Neural progenitor cell (in vitro differentiated cells): ENCODE results near the gene LDB3. TPM values are rescaled to one million over a fixed set of nuclear protein-coding genes. Genes with fewer than 3 reads are reported as not detected.
A peak's percentile ranks its signal among the peaks of the same experiment; 100 is the strongest.

Source experiments
- DNase-seq: peaks from one replicate; pipeline ENCODE4 v3.0.0-alpha.2; 2016; ENCODE audit warnings: low spot score
- H2AFZ ChIP-seq: fragments of 200-600 bp; sonication (generic); replicated peaks from 2 replicates; pipeline ENCODE4 v1.6.1; 2016; ENCODE audit warnings: antibody characterized with exemption
- H3F3A ChIP-seq: fragments of 200-600 bp; sonication (generic); 2 replicates; pipeline ENCODE4 v1.6.1; 2016; ENCODE audit warnings: antibody characterized with exemption, low read depth
- H3K27ac ChIP-seq: fragments of 200-600 bp; sonication (generic); 2 replicates; pipeline ENCODE4 v1.5.1; 2016; ENCODE audit warnings: mild to moderate bottlenecking
- H3K27me3 ChIP-seq: fragments of 200-600 bp; sonication (generic); 2 replicates; pipeline ENCODE4 v1.6.1; 2016; ENCODE audit warnings: mild to moderate bottlenecking, moderate library complexity
- H3K36me3 ChIP-seq: fragments of 200-600 bp; sonication (generic); 2 replicates; pipeline ENCODE4 v1.5.1; 2016
- H3K4me1 ChIP-seq: fragments of 200-600 bp; sonication (generic); 2 replicates; pipeline ENCODE4 v1.6.1; 2016; ENCODE audit warnings: mixed run types
- H3K4me2 ChIP-seq: fragments of 200-600 bp; sonication (generic); 2 replicates; pipeline ENCODE4 v1.6.1; 2016
- H3K4me3 ChIP-seq: fragments of 200-600 bp; sonication (generic); 2 replicates; pipeline ENCODE4 v1.5.1; 2016
- H3K79me2 ChIP-seq: fragments of 200-600 bp; sonication (generic); 2 replicates; pipeline ENCODE4 v1.6.1; 2016; ENCODE audit warnings: low read depth
- H3K9ac ChIP-seq: fragments of 200-600 bp; sonication (generic); 2 replicates; pipeline ENCODE4 v1.6.1; 2016
- H3K9me3 ChIP-seq: fragments of 200-600 bp; sonication (generic); 2 replicates; pipeline ENCODE4 v1.5.1; 2016; ENCODE audit warnings: low read depth
- H4K20me1 ChIP-seq: fragments of 200-600 bp; sonication (generic); 2 replicates; pipeline ENCODE4 v1.6.1; 2016; ENCODE audit warnings: low read depth
- H3K27ac Mint-ChIP-seq: 3 replicates; pipeline ENCODE4 v1.8.0; 2021; ENCODE audit warnings: mixed read lengths
- H3K27me3 Mint-ChIP-seq: 2 replicates; pipeline ENCODE4 v1.8.0; 2022; ENCODE audit warnings: low read depth, mild to moderate bottlenecking, inconsistent platforms, moderate library complexity, mixed read lengths; ENCODE audit not compliant: insufficient read depth
- H3K36me3 Mint-ChIP-seq: 3 replicates; pipeline ENCODE4 v1.8.0; 2021; ENCODE audit warnings: mixed read lengths
- H3K4me1 Mint-ChIP-seq: 3 replicates; pipeline ENCODE4 v1.8.0; 2021; ENCODE audit warnings: mixed read lengths
- H3K4me3 Mint-ChIP-seq: 3 replicates; pipeline ENCODE4 v1.8.0; 2021; ENCODE audit warnings: mild to moderate bottlenecking, moderate library complexity, mixed read lengths
- H3K9me3 Mint-ChIP-seq: 3 replicates; pipeline ENCODE4 v1.8.0; 2020; ENCODE audit warnings: mixed read lengths
- EZH2 ChIP-seq: fragments of 200-600 bp; sonication (generic); IDR thresholded peaks from 2 replicates; pipeline ENCODE4 v1.6.1; 2017; ENCODE audit warnings: antibody characterized with exemption, mild to moderate bottlenecking, moderate library complexity
- EZH2phosphoT487 ChIP-seq: fragments of 200-600 bp; sonication (generic); IDR thresholded peaks from 2 replicates; pipeline ENCODE4 v1.6.1; 2017; ENCODE audit warnings: antibody characterized with exemption
- total RNA-seq: library from RNA; depleted of rRNA; stranded (reverse); fragments of >200 nt; gene quantifications from 2 replicates; pipeline ENCODE4 v1.2.3, GENCODE V29; 2015; ENCODE audit warnings: low replicate concordance
- TF ChIP-seq, protein P1 (sequence below): fragments of 200-600 bp; sonication (generic); IDR thresholded peaks from 2 replicates; pipeline ENCODE4 v1.5.1; 2017; ENCODE audit warnings: antibody characterized with exemption, mild to moderate bottlenecking

The LDB3 gene
- total RNA-seq, 1 donor from 2014 or later: not detected

DNA sequence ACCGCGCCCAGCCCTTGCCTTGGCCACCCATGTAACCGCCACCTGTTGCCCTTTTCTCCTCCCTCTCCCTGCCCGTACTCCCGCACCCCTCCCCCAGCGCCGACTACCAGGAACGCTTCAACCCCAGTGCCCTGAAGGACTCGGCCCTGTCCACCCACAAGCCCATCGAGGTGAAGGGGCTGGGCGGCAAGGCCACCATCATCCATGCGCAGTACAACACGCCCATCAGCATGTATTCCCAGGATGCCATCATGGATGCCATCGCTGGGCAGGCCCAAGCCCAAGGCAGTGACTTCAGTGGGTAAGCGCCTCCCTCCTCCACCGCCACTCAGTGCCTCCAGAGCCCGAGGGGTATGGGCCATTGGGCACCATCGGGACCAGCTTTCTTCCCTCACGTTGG is 18.7 kb downstream of the LDB3 start:
- Histone ChIP-seq H3K4me3 (no peak overlapping the region), H3K4me2 (no peak overlapping the region), H3K9me3 (no peaks in the 10 kb centered on the region), H3K9ac (no peak overlapping the region), H2AFZ (no peak overlapping the region), H3K27me3 (no peaks in the 10 kb centered on the region), H4K20me1 (no peaks in the 10 kb centered on the region), H3K79me2 (no peaks in the 10 kb centered on the region), H3F3A (no peaks in the 10 kb centered on the region), H3K36me3 (no peaks in the 10 kb centered on the region), H3K27ac (no peak overlapping the region), H3K4me1 (peaks cover 17% of the 10 kb centered on the region)
- Mint-ChIP-seq H3K9me3 (no peaks in the 10 kb centered on the region), H3K4me3 (no peak overlapping the region), H3K27me3 (peaks cover 16% of the 10 kb centered on the region), H3K4me1 (peaks cover 33% of the 10 kb centered on the region), H3K36me3 (no peaks in the 10 kb centered on the region), H3K27ac (no peak overlapping the region)
- no peak for DNase-seq
- no peak for TF ChIP-seq EZH2phosphoT487
- TF ChIP-seq, protein P1, sequence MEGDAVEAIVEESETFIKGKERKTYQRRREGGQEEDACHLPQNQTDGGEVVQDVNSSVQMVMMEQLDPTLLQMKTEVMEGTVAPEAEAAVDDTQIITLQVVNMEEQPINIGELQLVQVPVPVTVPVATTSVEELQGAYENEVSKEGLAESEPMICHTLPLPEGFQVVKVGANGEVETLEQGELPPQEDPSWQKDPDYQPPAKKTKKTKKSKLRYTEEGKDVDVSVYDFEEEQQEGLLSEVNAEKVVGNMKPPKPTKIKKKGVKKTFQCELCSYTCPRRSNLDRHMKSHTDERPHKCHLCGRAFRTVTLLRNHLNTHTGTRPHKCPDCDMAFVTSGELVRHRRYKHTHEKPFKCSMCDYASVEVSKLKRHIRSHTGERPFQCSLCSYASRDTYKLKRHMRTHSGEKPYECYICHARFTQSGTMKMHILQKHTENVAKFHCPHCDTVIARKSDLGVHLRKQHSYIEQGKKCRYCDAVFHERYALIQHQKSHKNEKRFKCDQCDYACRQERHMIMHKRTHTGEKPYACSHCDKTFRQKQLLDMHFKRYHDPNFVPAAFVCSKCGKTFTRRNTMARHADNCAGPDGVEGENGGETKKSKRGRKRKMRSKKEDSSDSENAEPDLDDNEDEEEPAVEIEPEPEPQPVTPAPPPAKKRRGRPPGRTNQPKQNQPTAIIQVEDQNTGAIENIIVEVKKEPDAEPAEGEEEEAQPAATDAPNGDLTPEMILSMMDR: no peak
- TF ChIP-seq EZH2: no peak

DNA sequence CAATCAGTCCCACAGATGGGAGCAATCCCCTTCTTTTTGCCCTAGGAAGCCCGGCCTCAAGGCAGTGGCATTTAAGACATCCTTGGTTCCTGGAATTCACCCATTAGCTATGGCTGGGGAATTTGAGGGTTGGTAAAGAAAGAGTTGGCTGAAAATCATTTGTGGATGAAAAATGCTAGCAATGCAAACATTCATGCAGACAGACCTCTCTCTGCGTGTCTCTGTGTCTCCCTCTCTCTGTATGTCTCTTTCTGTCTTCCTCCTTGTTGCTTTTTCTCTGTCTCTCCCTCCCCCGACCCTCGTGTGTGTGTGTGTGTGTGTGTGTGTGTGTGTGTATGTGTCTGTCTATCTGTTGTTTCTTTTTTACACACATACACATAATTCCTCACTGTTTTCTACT is 19.4 kb downstream of the LDB3 start:
- no peak overlapping the region for H3K4me3 ChIP-seq
- H3K79me2 ChIP-seq: no peaks in the 10 kb centered on the region
- H3K4me3 Mint-ChIP-seq: no peak overlapping the region
- H3K27ac ChIP-seq: no peak overlapping the region
- peaks cover 33% of the 10 kb centered on the region for H3K4me1 Mint-ChIP-seq
- H3K9ac ChIP-seq: no peak overlapping the region
- no peaks in the 10 kb centered on the region for H3K9me3 ChIP-seq
- peaks cover 17% of the 10 kb centered on the region for H3K4me1 ChIP-seq
- no peaks in the 10 kb centered on the region for H3F3A ChIP-seq
- no peak overlapping the region for H3K27ac Mint-ChIP-seq
- no peak for DNase-seq
- H3K36me3 ChIP-seq: no peaks in the 10 kb centered on the region
- no peaks in the 10 kb centered on the region for H3K36me3 Mint-ChIP-seq
- H3K27me3 ChIP-seq: no peaks in the 10 kb centered on the region
- no peaks in the 10 kb centered on the region for H4K20me1 ChIP-seq
- no peak overlapping the region for H3K4me2 ChIP-seq
- TF ChIP-seq, protein P1: no peak
- TF ChIP-seq EZH2phosphoT487 (no peak), EZH2 (no peak)
- no peak overlapping the region for H2AFZ ChIP-seq
- peaks cover 12% of the 10 kb centered on the region for H3K27me3 Mint-ChIP-seq
- no peaks in the 10 kb centered on the region for H3K9me3 Mint-ChIP-seq

DNA sequence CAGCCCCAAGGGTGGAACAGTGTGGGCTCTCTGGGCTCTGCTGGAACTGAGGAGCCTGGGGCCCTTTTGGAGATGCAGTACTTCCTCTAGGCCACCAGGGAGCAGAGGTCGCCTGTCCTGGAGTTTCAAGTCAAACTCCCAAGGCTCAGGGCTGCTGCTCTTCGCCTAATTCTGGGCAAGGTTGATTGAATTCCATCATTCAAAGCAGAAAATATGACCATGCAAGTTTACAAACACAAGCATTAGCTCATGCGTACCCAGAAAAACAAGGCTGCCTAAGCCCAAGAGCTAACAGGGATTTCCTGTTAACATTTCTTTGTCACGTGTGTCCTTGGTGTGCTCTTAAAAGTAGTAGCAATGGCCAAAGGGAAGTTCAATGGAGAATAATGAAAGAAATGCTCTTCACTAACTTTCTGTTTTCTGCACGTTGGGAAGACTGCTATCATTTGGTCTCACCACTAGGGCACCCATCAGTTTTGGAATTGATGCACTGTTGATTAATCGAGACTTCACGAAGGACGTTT is 20.1 kb downstream of the LDB3 start:
- no peaks in the 10 kb centered on the region for H3K9me3 ChIP-seq
- no peaks in the 10 kb centered on the region for H3K79me2 ChIP-seq
- no peak overlapping the region for H2AFZ ChIP-seq
- H3K4me2 ChIP-seq: no peak overlapping the region
- H3K27ac ChIP-seq: no peak overlapping the region
- H3K36me3 ChIP-seq: no peaks in the 10 kb centered on the region
- peak; percentile 79 for DNase-seq
- TF ChIP-seq EZH2 (no peak), EZH2phosphoT487 (no peak)
- TF ChIP-seq, protein P1: peak; percentile 77
- no peaks in the 10 kb centered on the region for H3K27me3 ChIP-seq
- H3K4me1 ChIP-seq: peaks cover 21% of the 10 kb centered on the region
- Mint-ChIP-seq H3K27me3 (peaks cover 7% of the 10 kb centered on the region), H3K36me3 (no peaks in the 10 kb centered on the region), H3K4me1 (peaks cover 29% of the 10 kb centered on the region), H3K27ac (no peak overlapping the region), H3K4me3 (no peak overlapping the region), H3K9me3 (no peaks in the 10 kb centered on the region)
- peaks cover 1% of the 10 kb centered on the region for H3F3A ChIP-seq
- H3K4me3 ChIP-seq: no peak overlapping the region
- no peak overlapping the region for H3K9ac ChIP-seq
- H4K20me1 ChIP-seq: no peaks in the 10 kb centered on the region
